Measurements from ENCODE around the gene MOSPD2.
A peak's percentile ranks its signal among the peaks of the same experiment; 100 is the strongest.

MOSPD2 gene

GRCh38 chrX:14872851-14873675 lies at the start of gene MOSPD2, which contains the start of gene FANCB:
Gene MOSPD2 (plus strand): TSS chrX:14873421. CDS start chrX:14873529, 108 bp downstream.
Gene FANCB (minus strand): TSS chrX:14873069. CDS start chrX:14865510, 7,559 bp downstream.
- peak; percentile 95 for DNase-seq

- no peak for DNase-seq
Observed at GRCh38 chrX:14825851-14826250, 47.4 kb upstream of the MOSPD2 start.

- no peak for DNase-seq
Observed at GRCh38 chrX:14826319-14826718, 46.9 kb upstream of the MOSPD2 start.

GRCh38 chrX:14829643-14830042 lies 43.6 kb upstream of the MOSPD2 start:
- no peak for DNase-seq

GRCh38 chrX:14832151-14832550 lies 41.1 kb upstream of the MOSPD2 start:
- DNase-seq = no peak

- DNase-seq = no peak
Observed at GRCh38 chrX:14832586-14832985, 40.6 kb upstream of the MOSPD2 start.

- no peak for DNase-seq
Observed at GRCh38 chrX:14837155-14837554, 36.1 kb upstream of the MOSPD2 start.

- no peak for DNase-seq
Observed at GRCh38 chrX:14843666-14844065, 29.6 kb upstream of the MOSPD2 start.

- no peak for DNase-seq
Observed at GRCh38 chrX:14851526-14851925, 21.7 kb upstream of the MOSPD2 start.

GRCh38 chrX:14864631-14865030 lies 8.6 kb upstream of the MOSPD2 start:
- DNase-seq = no peak

GRCh38 chrX:14865201-14865600 lies 8.0 kb upstream of the MOSPD2 start:
- no peak for DNase-seq

GRCh38 chrX:14871767-14872166 lies 1.5 kb upstream of the MOSPD2 start:
- no peak for DNase-seq

- no peak for DNase-seq
Observed at GRCh38 chrX:14872355-14872754, 866 bp upstream of the MOSPD2 start.

- DNase-seq = no peak
Observed at GRCh38 chrX:14873676-14874049, 442 bp downstream of the MOSPD2 start.

GRCh38 chrX:14875624-14876023 lies 2.4 kb downstream of the MOSPD2 start:
- no peak for DNase-seq

GRCh38 chrX:14883826-14884225 lies 10.6 kb downstream of the MOSPD2 start:
- DNase-seq = no peak

GRCh38 chrX:14884714-14885113 lies 11.5 kb downstream of the MOSPD2 start:
- DNase-seq = no peak

GRCh38 chrX:14886252-14886651 lies 13.0 kb downstream of the MOSPD2 start:
- DNase-seq = no peak

GRCh38 chrX:14896273-14896672 lies 23.1 kb downstream of the MOSPD2 start:
- DNase-seq = no peak

- no peak for DNase-seq
Observed at GRCh38 chrX:14897042-14897441, 23.8 kb downstream of the MOSPD2 start.

- DNase-seq = no peak
Observed at GRCh38 chrX:14899607-14900006, 26.4 kb downstream of the MOSPD2 start.

GRCh38 chrX:14902537-14902936 lies 29.3 kb downstream of the MOSPD2 start:
- no peak for DNase-seq

- no peak for DNase-seq
Observed at GRCh38 chrX:14903891-14904290, 30.7 kb downstream of the MOSPD2 start.

- DNase-seq = no peak
Observed at GRCh38 chrX:14913241-14913640, 40.0 kb downstream of the MOSPD2 start.

GRCh38 chrX:14915596-14915995 lies 42.4 kb downstream of the MOSPD2 start:
- no peak for DNase-seq

All from CD4-positive, alpha-beta T cell treated with Interleukin-17A for 4 hours (primary cell).